ENCODE measurements around the gene ZNF334.
A peak's percentile ranks its signal among the peaks of the same experiment; 100 is the strongest.

Gene ZNF334

GRCh38 chr20:46512943-46513844 is at the start of gene ZNF334:
Gene ZNF334 (minus strand): TSS chr20:46513559. CDS start chr20:46512102, 1,457 bp downstream.
- peak; percentile 15 for DNase-seq (ENCODE audit: low read depth)

DNA sequence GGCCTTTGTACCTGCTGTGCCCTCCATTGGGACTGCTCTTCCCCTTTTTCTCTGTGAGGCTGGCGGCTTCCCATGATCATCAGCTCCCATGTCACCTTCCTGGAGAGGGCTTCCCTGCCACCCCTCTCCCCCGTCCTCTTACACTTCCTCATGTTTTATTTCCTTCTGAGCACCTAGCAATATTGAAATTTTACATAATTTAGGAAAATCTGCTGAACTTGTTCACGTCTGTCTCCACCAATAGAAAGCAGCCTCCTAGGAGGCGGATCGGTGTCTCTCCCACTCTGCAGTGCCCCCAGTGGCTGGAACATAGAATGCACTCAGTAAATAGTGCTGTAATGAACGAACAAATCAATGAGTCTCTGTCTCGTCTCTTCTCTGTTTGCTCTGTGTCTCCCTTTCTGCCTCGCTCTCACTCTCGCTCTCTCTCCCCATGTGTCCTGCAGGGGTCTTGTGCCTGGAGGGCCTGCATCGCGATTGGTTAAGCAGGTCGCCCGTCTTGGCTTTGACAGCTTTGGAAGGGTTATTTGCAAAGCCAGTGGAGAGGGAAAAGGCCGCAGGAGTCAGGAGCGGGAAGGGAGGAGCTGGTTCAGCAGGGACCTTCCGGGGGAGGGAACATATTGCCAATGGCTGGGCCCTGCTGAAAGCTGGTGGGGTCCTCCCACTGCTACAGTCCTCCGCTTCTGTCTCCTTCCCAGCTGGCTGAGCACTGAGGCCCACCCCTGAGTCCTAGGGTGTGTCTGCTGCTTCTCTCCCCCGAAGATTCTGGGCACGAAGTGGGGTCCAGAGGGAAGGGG is 49.2 kb upstream of the ZNF334 start:
- peak; percentile 72 for DNase-seq (ENCODE audit: low read depth)

GRCh38 chr20:46562009-46562372 is 48.6 kb upstream of the ZNF334 start:
- DNase-seq (ENCODE audit: low read depth), result no peak

DNA sequence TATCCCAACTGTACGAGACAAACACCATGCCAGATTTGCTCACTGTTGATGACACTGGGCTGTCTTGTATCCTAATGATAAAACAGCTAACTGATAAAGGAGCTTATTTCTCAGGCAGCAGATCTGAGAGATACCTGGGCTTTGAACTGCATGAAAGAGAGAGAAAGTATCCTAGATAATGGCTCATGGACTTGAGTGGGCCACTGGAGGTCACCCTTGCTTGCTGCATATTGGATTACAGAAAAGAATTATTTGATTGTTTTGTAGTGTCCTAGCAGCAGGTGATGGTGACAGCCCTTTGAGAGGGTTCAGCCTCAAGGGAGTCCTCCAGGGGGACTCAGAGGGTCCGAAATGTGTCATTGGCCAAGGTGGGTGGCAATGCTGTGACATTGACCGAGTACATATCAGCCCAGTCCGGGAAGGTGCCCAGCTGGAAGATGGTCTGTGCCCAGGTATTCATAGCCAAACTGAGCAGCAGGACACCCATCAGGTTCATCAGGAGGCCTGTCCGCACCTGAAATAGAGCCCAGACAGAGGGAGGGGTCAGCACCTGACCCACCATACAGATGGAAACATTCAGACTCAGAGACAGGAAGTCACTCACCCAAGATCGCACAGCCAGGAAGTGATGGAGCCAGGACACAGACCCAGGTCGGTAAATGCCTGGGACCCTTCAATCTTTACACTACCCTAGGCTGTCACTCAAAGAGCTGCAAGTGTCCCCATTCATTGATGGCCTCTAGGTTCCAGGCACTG is 46.5 kb upstream of the ZNF334 start:
- DNase-seq (ENCODE audit: low read depth), result no peak

GRCh38 chr20:46559001-46559400 is 45.6 kb upstream of the ZNF334 start:
- DNase-seq (ENCODE audit: low read depth), result no peak

DNA sequence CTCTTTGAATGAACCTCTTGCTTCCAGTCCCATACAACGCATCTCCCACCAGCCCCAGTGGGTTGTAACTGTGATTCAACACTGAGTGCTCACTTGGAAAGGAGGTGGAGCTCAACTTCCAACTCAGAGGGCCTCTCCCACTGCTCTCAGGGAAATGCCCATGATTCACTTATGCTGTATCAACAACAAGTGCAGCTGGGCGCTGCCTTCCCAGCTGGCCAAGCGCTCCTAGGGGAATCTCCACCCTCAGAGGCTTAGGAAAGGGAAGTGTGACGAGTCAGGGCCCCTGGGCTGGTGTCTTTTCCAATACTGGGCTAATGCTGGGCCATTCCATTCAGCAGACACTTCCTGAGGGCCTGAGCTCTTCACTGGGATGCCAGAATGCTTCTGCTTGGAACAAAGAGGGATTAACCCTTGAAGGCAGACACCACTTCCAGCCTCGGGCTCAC is 45.2 kb upstream of the ZNF334 start:
- peak; percentile 79 for DNase-seq (ENCODE audit: low read depth)

GRCh38 chr20:46557231-46557956 is 44.0 kb upstream of the ZNF334 start:
- DNase-seq (ENCODE audit: low read depth), result peak; percentile 61

DNA sequence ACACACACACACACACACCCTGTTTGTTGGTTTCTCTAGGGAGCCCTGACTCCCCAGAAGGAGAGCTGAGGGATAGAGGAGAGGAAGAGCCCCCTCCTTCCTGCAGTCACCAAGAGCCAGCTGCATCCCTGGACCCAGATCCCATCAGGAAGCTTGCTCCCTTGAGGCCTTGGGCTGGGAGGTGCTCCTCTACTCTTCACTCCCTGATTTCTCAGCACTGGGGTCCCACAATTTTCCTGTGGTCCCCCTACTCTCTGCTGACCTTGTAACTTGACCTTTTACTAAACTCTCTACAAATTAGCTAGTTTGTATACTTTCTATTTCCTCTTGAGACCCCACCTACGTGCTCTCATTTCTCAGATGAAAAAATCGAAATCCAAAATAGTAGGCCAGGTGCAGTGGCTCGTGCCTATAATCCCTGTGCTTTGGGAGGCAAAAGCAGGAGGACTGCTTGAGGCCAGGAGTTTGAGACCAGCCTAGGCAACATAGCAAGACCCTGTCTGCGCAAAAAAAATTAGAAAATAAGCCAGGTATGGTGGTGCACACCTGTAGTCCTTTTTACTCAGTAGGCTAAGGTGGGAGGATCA is 42.1 kb upstream of the ZNF334 start:
- DNase-seq (ENCODE audit: low read depth), result no peak

GRCh38 chr20:46554828-46555227 is 41.5 kb upstream of the ZNF334 start:
- no peak for DNase-seq (ENCODE audit: low read depth)

DNA sequence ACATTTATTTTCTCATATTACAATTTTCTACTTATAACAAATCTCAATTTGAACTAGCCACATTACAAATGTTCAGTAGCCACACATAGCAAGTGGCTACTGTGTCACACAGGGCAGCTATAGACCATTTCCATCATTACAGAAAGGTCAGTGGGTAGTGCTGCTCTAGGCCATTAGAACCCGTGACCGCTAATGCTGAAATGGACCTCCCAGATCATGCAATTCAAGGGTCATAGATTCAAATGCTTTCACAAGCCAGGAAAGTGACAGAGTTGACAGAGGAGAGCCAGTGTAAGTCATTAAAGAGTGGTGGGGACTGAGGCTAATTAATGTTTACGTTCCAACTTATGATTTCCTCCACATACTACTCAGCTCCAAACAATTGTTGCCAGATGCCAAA is 40.6 kb upstream of the ZNF334 start:
- DNase-seq (ENCODE audit: low read depth), result no peak

- no peak for DNase-seq (ENCODE audit: low read depth)
Measured at GRCh38 chr20:46552460-46553420, 39.4 kb upstream of the ZNF334 start.

DNA sequence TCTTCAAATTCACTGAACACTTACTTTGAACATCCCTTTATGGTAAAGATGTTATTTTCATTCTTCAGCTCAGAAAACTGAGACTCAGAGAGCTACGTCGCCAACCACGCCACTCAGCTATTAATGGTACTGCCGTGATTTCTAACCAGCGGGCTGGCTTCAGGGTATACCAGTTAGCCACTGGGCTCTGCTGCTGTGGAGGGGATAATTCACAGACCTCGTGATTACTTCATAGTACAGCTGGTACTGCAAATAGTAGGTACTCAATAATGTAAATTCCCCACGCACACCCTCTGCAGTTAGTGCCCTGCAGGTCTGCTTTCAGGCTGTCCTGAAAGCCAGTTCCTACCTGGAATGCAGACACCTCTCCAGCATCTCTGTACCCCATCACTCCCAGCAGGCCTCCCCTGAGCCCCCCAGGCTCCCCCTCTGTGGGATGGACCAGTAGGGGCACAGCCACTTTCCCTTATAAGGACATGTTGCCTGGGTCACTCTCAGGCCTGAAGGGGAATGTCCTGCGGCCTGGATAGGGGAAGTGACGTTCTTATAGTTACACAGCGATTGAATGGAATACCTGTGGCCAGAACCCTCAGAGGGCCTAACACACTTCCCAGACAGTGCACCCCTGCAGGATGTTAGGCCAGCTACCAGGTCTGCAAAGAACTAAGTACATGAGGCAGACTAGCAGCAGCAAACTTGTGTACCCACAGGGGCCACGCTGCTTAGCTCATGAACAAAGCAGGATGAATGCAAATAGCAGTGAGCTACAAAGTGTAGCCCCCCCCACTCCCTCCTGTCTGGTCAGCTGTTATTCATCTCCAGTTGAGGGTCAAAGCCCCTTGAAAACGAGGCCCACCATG is 38.4 kb upstream of the ZNF334 start:
- no peak for DNase-seq (ENCODE audit: low read depth)

GRCh38 chr20:46550461-46550860 is 37.1 kb upstream of the ZNF334 start, which contains the start of gene OCSTAMP:
Gene OCSTAMP (minus strand): TSS chr20:46550654. CDS start chr20:46550560, 94 bp downstream.
- DNase-seq (ENCODE audit: low read depth), result no peak

DNA sequence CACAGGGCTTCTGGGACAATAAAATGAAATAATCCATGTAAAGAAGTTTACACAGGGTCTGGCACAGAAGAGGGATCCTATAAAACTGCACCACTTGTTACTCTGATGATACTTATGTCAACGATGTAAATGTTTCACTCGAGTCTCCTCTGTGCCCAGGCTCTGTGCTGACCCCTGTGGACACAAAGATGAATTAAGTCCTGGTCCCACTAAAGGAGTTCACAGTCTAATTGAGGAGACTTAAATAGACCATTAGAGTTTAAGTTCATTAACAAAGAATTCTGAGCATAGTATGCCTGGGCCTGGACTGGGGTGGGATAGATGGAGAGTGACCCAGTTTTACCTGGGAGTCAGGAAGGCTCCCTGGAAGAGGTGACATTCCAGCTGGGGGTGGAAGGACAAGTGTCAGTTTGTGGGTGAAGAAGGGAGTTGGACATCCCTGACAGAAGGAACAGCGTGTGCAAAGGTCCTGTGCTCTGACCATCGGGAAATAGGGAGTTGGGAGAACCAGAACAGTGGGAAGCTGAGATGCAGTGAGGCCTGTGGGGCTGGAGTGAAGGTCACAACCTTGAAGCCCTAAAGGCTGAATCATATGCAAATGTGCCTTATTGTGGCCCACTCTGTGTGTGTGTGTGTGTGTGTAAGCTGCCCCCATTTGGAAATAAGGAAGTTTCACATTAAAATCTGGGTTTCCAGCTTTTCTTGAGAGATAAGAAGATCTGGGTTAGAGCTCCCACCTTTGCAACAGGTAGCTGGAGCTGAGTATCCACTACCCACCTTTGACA is 36.0 kb upstream of the ZNF334 start:
- no peak for DNase-seq (ENCODE audit: low read depth)

DNA sequence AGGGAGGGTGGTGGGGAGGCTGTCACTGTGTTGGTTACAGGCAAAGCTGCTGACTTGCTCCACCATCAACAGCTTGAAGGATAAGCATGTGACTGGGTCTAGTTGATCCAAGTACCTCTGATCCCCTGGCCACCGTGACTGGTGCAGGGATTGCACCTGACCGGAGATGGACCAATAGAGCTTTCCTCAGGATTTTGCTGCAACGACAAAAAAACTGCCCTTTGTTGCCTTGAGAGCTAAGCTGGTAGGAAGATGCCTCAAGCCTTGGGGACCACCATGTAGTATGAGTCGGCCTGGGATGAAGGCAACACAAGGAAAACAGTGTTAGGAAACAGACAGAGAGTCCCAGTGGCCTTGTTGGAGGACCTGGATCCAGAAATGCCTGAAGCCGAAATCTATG is 35.3 kb upstream of the ZNF334 start:
- no peak for DNase-seq (ENCODE audit: low read depth)

GRCh38 chr20:46547995-46548394 is 34.6 kb upstream of the ZNF334 start:
- DNase-seq (ENCODE audit: low read depth), result no peak

DNA sequence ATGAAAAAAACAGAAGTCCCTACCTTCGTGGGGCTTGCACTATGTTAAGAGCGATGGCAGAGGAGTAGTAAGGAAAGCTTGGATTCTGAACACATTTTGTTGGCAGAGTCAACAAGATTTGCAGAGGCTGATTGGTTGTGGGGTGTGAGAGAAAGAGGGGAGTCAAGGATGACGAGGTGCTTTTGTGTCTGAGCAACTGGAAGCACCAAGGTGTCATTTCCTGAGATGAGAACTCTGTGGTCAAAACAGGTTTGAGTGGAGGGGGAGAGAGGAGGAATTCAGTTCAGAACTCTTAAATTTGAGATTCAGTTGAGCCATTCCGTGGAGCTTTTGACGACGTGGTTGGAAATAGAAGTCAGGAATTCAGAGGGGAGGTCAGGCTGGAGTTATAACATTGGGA is 33.6 kb upstream of the ZNF334 start:
- no peak for DNase-seq (ENCODE audit: low read depth)

DNA sequence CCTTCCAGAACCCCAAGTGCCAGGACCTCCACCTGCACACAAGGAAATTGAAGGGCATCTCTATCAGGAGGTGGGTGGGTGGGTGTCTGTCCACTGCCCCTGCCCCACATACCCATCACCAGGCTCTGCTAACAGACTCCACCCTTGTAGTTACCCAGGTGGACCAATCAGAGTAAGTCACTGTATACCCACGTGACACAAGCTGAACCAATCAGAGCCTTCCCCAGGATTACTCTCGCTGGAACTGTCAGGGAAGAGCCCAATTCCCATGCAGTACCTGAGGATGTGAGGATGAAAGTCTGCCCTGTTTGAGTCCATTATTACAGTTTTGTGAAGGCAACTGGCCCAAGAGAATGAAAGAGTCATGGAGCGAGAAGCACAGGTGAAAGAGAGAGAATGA is 32.9 kb upstream of the ZNF334 start:
- no peak for DNase-seq (ENCODE audit: low read depth)
